ES-I3 (cell line): ENCODE measurements around the gene NELFA.
"Not testable (repeated sequence)": the region's sequence is repeated elsewhere in the genome, so short reads cannot be mapped to it uniquely, and the experiment has no call there.

Experiments
- H3K36me3 ChIP-seq: 2 replicates; pipeline ENCODE4 v1.6.1; 2013; ENCODE audit warnings: mild to moderate bottlenecking, low read length, control low read depth, moderate library complexity; ENCODE audit not compliant: insufficient read depth
- H3K4me1 ChIP-seq: 2 replicates; pipeline ENCODE4 v1.6.1; 2013; ENCODE audit warnings: mild to moderate bottlenecking, control low read depth, low read length; ENCODE audit not compliant: insufficient read depth
- H3K9ac ChIP-seq: 2 replicates; pipeline ENCODE4 v1.6.1; 2013; ENCODE audit warnings: low read depth, mild to moderate bottlenecking, low read length, moderate library complexity
- H3K9me3 ChIP-seq: 2 replicates; pipeline ENCODE4 v1.6.1; 2013; ENCODE audit warnings: mild to moderate bottlenecking, low read length, moderate library complexity; ENCODE audit not compliant: control insufficient read depth, insufficient read depth

Gene NELFA

GRCh38 chr4:1993718-1994516 is 14.9 kb downstream of the NELFA start:
- H3K36me3 ChIP-seq, H3K9me3 ChIP-seq, H3K4me1 ChIP-seq, H3K9ac ChIP-seq: not testable (repeated sequence)

GRCh38 chr4:1993169-1993516 is 15.6 kb downstream of the NELFA start:
- peaks cover 5% of the 10 kb centered on the region; the same call in 1 of the 2 replicates for H3K36me3 ChIP-seq
- H3K9ac ChIP-seq, result no peak overlapping the region; the same call in 1 of the 2 replicates

GRCh38 chr4:1992468-1993168 is 16.2 kb downstream of the NELFA start:
- Histone ChIP-seq H3K9ac (no peak overlapping the region; the same call in 1 of the 2 replicates), H3K36me3 (peaks cover 5% of the 10 kb centered on the region; the same call in 1 of the 2 replicates)

More at GRCh38 chr4:1993169-1993516, 15.6 kb downstream of the NELFA start:
- Histone ChIP-seq H3K4me1 (no peaks in the 10 kb centered on the region; the same call in 1 of the 2 replicates), H3K9me3 (peaks cover 2% of the 10 kb centered on the region; the same call in 1 of the 2 replicates)

GRCh38 chr4:1991596-1992434 is 17.0 kb downstream of the NELFA start:
- no peak overlapping the region for H3K9ac ChIP-seq
- peaks cover 5% of the 10 kb centered on the region; the same call in 1 of the 2 replicates for H3K36me3 ChIP-seq
- H3K9me3 ChIP-seq, result peaks cover 2% of the 10 kb centered on the region; the same call in 1 of the 2 replicates
- H3K4me1 ChIP-seq, result no peaks in the 10 kb centered on the region; the same call in 1 of the 2 replicates

More at GRCh38 chr4:1992468-1993168, 16.2 kb downstream of the NELFA start:
- Histone ChIP-seq H3K9me3 (peaks cover 2% of the 10 kb centered on the region; the same call in 1 of the 2 replicates), H3K4me1 (no peaks in the 10 kb centered on the region; the same call in 1 of the 2 replicates)

- Histone ChIP-seq H3K36me3 (peaks cover 5% of the 10 kb centered on the region; the same call in 1 of the 2 replicates), H3K4me1 (no peaks in the 10 kb centered on the region; the same call in 1 of the 2 replicates), H3K9ac (no peak overlapping the region), H3K9me3 (peaks cover 2% of the 10 kb centered on the region; the same call in 1 of the 2 replicates)
These were observed 17.7 kb downstream of the NELFA start for GRCh38 chr4:1991087-1991486.

GRCh38 chr4:1990676-1991075 is 18.1 kb downstream of the NELFA start:
- Histone ChIP-seq H3K4me1 (no peaks in the 10 kb centered on the region; the same call in 1 of the 2 replicates), H3K9ac (no peak overlapping the region), H3K36me3 (peaks cover 5% of the 10 kb centered on the region; the same call in 1 of the 2 replicates), H3K9me3 (peaks cover 2% of the 10 kb centered on the region; the same call in 1 of the 2 replicates)

GRCh38 chr4:1990348-1990645 is 18.5 kb downstream of the NELFA start:
- H3K9me3 ChIP-seq, result peaks cover 2% of the 10 kb centered on the region; the same call in 1 of the 2 replicates
- H3K4me1 ChIP-seq, result no peaks in the 10 kb centered on the region; the same call in 1 of the 2 replicates
- no peak overlapping the region for H3K9ac ChIP-seq
- peaks cover 5% of the 10 kb centered on the region; the same call in 1 of the 2 replicates for H3K36me3 ChIP-seq

GRCh38 chr4:1989533-1990347 is 19.0 kb downstream of the NELFA start:
- Histone ChIP-seq H3K36me3 (peaks cover 5% of the 10 kb centered on the region; the same call in 1 of the 2 replicates), H3K9ac (no peak overlapping the region), H3K4me1 (no peaks in the 10 kb centered on the region; the same call in 1 of the 2 replicates), H3K9me3 (0 out of 2 replicates have a peak, but pooled peaks cover under 1% of the 10 kb centered on the region)

- no peaks in the 10 kb centered on the region for H3K9me3 ChIP-seq
- peaks cover 10% of the 10 kb centered on the region for H3K36me3 ChIP-seq
- no peak overlapping the region for H3K9ac ChIP-seq
- no peaks in the 10 kb centered on the region; the same call in 1 of the 2 replicates for H3K4me1 ChIP-seq
These were observed 20.4 kb downstream of the NELFA start for GRCh38 chr4:1988327-1988724.

GRCh38 chr4:1987721-1988326 is 20.9 kb downstream of the NELFA start:
- Histone ChIP-seq H3K36me3 (peaks cover 10% of the 10 kb centered on the region), H3K4me1 (no peaks in the 10 kb centered on the region; the same call in 1 of the 2 replicates), H3K9ac (no peak overlapping the region)

GRCh38 chr4:1987296-1987695 is 21.5 kb downstream of the NELFA start:
- Histone ChIP-seq H3K36me3 (peaks cover 10% of the 10 kb centered on the region), H3K4me1 (no peaks in the 10 kb centered on the region; the same call in 1 of the 2 replicates), H3K9me3 (no peaks in the 10 kb centered on the region), H3K9ac (no peak overlapping the region)

More at GRCh38 chr4:1987721-1988326, 20.9 kb downstream of the NELFA start:
- H3K9me3 ChIP-seq, result no peaks in the 10 kb centered on the region

GRCh38 chr4:1986578-1987210 is 22.1 kb downstream of the NELFA start:
- Histone ChIP-seq H3K9ac (no peak overlapping the region), H3K4me1 (no peaks in the 10 kb centered on the region), H3K9me3 (no peaks in the 10 kb centered on the region), H3K36me3 (peaks cover 10% of the 10 kb centered on the region)
